Testis (tissue), 2 donors: ENCODE results near the gene TFEC.

Source experiments
- CTCF ChIP-seq, 3 experiments: fragments of 450-650 bp in 2 of 3; fragments of 200-600 bp in 1 of 3; sonication (generic) in 1 of 3; IDR thresholded peaks; one replicate each; pipeline ENCODE4 v1.5.1; 2016 to 2019; ENCODE audit warnings: antibody characterized with exemption in 3 of 3, mild to moderate bottlenecking in 2 of 3, moderate library complexity in 1 of 3
- POLR2A ChIP-seq: fragments of 450-650 bp; IDR thresholded peaks from one replicate; pipeline ENCODE4 v1.6.1; 2017; ENCODE audit warnings: antibody characterized with exemption, mild to moderate bottlenecking, moderate library complexity

GRCh38 chr7:116032886-116033285 lies 2.3 kb upstream of the TFEC start:
- TF ChIP-seq CTCF (IDR thresholded peaks at IDR 0.05) (no peak), POLR2A (no peak)
